Measurements from ENCODE around the gene TPRN. TPM values are rescaled to one million over a fixed set of nuclear protein-coding genes. Genes with fewer than 3 reads are reported as not detected.

The TPRN gene
- total RNA-seq, 6 experiments from 2014 or later = 9.9 to 18.1 (median 13.3) TPM

DNA sequence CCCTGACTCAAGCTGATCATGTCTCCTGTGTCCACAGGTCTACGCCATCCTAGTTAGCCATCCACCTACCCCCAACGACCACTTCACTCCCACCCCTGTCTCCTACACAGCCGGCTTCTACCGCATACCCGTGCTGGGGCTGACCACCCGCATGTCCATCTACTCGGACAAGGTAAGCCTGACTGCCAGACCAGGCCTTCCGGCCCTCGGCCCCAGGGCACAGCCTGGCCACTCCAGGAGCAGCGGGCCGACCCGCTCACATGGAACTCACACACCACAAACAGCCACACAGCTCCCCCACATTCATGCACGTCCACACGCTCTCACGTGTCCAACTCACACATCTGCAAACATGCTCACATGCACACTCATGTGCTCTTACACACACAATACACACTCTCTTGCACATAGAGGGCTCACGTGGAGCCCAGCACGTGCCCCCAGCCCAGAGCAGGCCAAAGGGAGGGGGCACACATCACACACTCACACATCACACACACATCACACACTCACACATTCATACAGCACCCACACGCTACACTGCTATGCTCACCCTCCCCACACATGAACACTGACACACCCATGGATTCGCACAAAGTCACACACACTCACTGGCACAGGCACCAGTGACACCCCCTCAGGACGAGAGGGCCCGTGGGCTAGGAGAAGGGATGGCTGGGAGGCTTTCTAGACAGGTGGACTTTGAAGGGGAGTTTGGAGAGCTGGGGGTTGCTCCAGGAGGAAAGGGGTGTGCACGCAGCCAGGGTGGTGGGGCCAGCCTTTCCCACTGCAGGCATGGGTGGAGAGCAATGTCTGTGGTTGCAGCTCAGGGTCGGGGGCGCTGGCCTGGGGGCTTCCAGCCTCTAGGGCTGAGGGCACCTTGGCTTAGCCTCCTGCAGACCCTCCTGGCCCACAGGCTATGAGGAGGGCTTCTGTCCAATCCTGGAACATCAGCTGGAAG, 58.3 kb downstream of the TPRN start:
- Mint-ChIP-seq H3K36me3 (ENCODE audit: low read depth) (no peaks in the 10 kb centered on the region), H3K27ac (no peak overlapping the region), H3K27me3 (ENCODE audit: insufficient read depth) (peaks cover 31% of the 10 kb centered on the region), H3K4me1 (ENCODE audit: low read depth) (no peaks in the 10 kb centered on the region), H3K4me3 (no peak overlapping the region), H3K9me3 (no peaks in the 10 kb centered on the region)
- TF ChIP-seq, protein P1, sequence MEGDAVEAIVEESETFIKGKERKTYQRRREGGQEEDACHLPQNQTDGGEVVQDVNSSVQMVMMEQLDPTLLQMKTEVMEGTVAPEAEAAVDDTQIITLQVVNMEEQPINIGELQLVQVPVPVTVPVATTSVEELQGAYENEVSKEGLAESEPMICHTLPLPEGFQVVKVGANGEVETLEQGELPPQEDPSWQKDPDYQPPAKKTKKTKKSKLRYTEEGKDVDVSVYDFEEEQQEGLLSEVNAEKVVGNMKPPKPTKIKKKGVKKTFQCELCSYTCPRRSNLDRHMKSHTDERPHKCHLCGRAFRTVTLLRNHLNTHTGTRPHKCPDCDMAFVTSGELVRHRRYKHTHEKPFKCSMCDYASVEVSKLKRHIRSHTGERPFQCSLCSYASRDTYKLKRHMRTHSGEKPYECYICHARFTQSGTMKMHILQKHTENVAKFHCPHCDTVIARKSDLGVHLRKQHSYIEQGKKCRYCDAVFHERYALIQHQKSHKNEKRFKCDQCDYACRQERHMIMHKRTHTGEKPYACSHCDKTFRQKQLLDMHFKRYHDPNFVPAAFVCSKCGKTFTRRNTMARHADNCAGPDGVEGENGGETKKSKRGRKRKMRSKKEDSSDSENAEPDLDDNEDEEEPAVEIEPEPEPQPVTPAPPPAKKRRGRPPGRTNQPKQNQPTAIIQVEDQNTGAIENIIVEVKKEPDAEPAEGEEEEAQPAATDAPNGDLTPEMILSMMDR (IDR thresholded peaks at IDR 0.05) = no peak
- no peak for DNase-seq

Small RNA genes lying within 50 kb of the gene (microRNA-seq; reads per million reads assigned to microRNA genes)
- gene MIR3621 = not detected

Other genes with a start within 250 kb of the TPRN start
- under 1 TPM in 2 of 6 experiments, not detected in 4; 0.14 to 0.31 TPM for gene LCN12, start 248.5 kb downstream of the TPRN start, total RNA-seq (2021; fragmentation: NEBNext Ultra II Directional; extraction: Animal tissue kit (Norgen Biotek cat#: 25700))
- not detected for gene PTGDS, start 223.2 kb downstream of the TPRN start, total RNA-seq (2021; fragmentation: NEBNext Ultra II Directional; extraction: Animal tissue kit (Norgen Biotek cat#: 25700))
- not detected for gene LCNL1, start 217.7 kb downstream of the TPRN start, total RNA-seq (2021; fragmentation: NEBNext Ultra II Directional; extraction: Animal tissue kit (Norgen Biotek cat#: 25700))
- 10 to 100 TPM; 26.0 to 42.6 (median 29.0) TPM for gene PAXX, start 208.3 kb downstream of the TPRN start, total RNA-seq (2021; fragmentation: NEBNext Ultra II Directional; extraction: Animal tissue kit (Norgen Biotek cat#: 25700))
- 10 to 100 TPM in 2 of 6 experiments, 1 to 10 TPM in 4; 2.7 to 14.6 (median 4.0) TPM for gene CLIC3, start 204.2 kb downstream of the TPRN start, total RNA-seq (2021; fragmentation: NEBNext Ultra II Directional; extraction: Animal tissue kit (Norgen Biotek cat#: 25700))
- gene ABCA2, start 172.5 kb downstream of the TPRN start, total RNA-seq (2021; fragmentation: NEBNext Ultra II Directional; extraction: Animal tissue kit (Norgen Biotek cat#: 25700)) = 10 to 100 TPM; 18.3 to 36.3 (median 23.6) TPM
- not detected for gene FUT7, start 168.7 kb downstream of the TPRN start, total RNA-seq (2021; fragmentation: NEBNext Ultra II Directional; extraction: Animal tissue kit (Norgen Biotek cat#: 25700))
- gene NPDC1, start 154.6 kb downstream of the TPRN start, total RNA-seq (2021; fragmentation: NEBNext Ultra II Directional; extraction: Animal tissue kit (Norgen Biotek cat#: 25700)) = 100 to 1,000 TPM; 112 to 197 (median 119) TPM
- gene ENTPD2, start 146.7 kb downstream of the TPRN start, total RNA-seq (2021; fragmentation: NEBNext Ultra II Directional; extraction: Animal tissue kit (Norgen Biotek cat#: 25700)) = under 1 TPM in 3 of 6 experiments, not detected in 3; 0.12 to 0.28 (median 0.16) TPM
- gene SAPCD2, start 130.2 kb downstream of the TPRN start, total RNA-seq (2021; fragmentation: NEBNext Ultra II Directional; extraction: Animal tissue kit (Norgen Biotek cat#: 25700)) = 10 to 100 TPM in 5 of 6 experiments, 1 to 10 TPM in 1; 7.7 to 14.8 (median 11.3) TPM
- gene UAP1L1, start 123.2 kb downstream of the TPRN start, total RNA-seq (2021; fragmentation: NEBNext Ultra II Directional; extraction: Animal tissue kit (Norgen Biotek cat#: 25700)) = 10 to 100 TPM in 5 of 6 experiments, 1 to 10 TPM in 1; 9.4 to 13.1 (median 10.6) TPM
- 10 to 100 TPM; 70.1 to 90.2 (median 77.6) TPM for gene MAN1B1, start 113.8 kb downstream of the TPRN start, total RNA-seq (2021; fragmentation: NEBNext Ultra II Directional; extraction: Animal tissue kit (Norgen Biotek cat#: 25700))
- 10 to 100 TPM; 47.5 to 90.2 (median 51.1) TPM for gene DPP7, start 86.0 kb downstream of the TPRN start, total RNA-seq (2021; fragmentation: NEBNext Ultra II Directional; extraction: Animal tissue kit (Norgen Biotek cat#: 25700))
- 1 to 10 TPM in 1 of 6 experiments, under 1 TPM in 2, not detected in 3; 0.51 to 1.1 (median 0.66) TPM for gene GRIN1, start 61.6 kb downstream of the TPRN start, total RNA-seq (2021; fragmentation: NEBNext Ultra II Directional; extraction: Animal tissue kit (Norgen Biotek cat#: 25700))
- gene LRRC26, start 30.7 kb downstream of the TPRN start, total RNA-seq (2021; fragmentation: NEBNext Ultra II Directional; extraction: Animal tissue kit (Norgen Biotek cat#: 25700)) = not detected
- gene TMEM210, start 28.7 kb downstream of the TPRN start, total RNA-seq (2021; fragmentation: NEBNext Ultra II Directional; extraction: Animal tissue kit (Norgen Biotek cat#: 25700)) = not detected
- 10 to 100 TPM; 34.8 to 41.5 (median 37.4) TPM for gene ANAPC2, start 12.2 kb downstream of the TPRN start, total RNA-seq (2021; fragmentation: NEBNext Ultra II Directional; extraction: Animal tissue kit (Norgen Biotek cat#: 25700))
- 10 to 100 TPM; 76.7 to 82.8 (median 82.1) TPM for gene SSNA1, start 12.1 kb downstream of the TPRN start, total RNA-seq (2021; fragmentation: NEBNext Ultra II Directional; extraction: Animal tissue kit (Norgen Biotek cat#: 25700))
- gene TMEM203, start 4.9 kb upstream of the TPRN start, total RNA-seq (2021; fragmentation: NEBNext Ultra II Directional; extraction: Animal tissue kit (Norgen Biotek cat#: 25700)) = 10 to 100 TPM; 38.7 to 47.4 (median 40.1) TPM
- 10 to 100 TPM; 13.1 to 17.3 (median 16.6) TPM for gene NDOR1, start 5.0 kb upstream of the TPRN start, total RNA-seq (2021; fragmentation: NEBNext Ultra II Directional; extraction: Animal tissue kit (Norgen Biotek cat#: 25700))
- gene RNF208, start 21.5 kb upstream of the TPRN start, total RNA-seq (2021; fragmentation: NEBNext Ultra II Directional; extraction: Animal tissue kit (Norgen Biotek cat#: 25700)) = 1 to 10 TPM; 2.5 to 3.8 (median 3.4) TPM
- gene CYSRT1, start 24.4 kb upstream of the TPRN start, total RNA-seq (2021; fragmentation: NEBNext Ultra II Directional; extraction: Animal tissue kit (Norgen Biotek cat#: 25700)) = under 1 TPM; 0.41 to 0.97 (median 0.68) TPM
- gene RNF224, start 26.8 kb upstream of the TPRN start, total RNA-seq (2021; fragmentation: NEBNext Ultra II Directional; extraction: Animal tissue kit (Norgen Biotek cat#: 25700)) = not detected
- gene SLC34A3, start 30.2 kb upstream of the TPRN start, total RNA-seq (2021; fragmentation: NEBNext Ultra II Directional; extraction: Animal tissue kit (Norgen Biotek cat#: 25700)) = not detected
- gene TUBB4B, start 40.5 kb upstream of the TPRN start, total RNA-seq (2021; fragmentation: NEBNext Ultra II Directional; extraction: Animal tissue kit (Norgen Biotek cat#: 25700)) = 100 to 1,000 TPM; 415 to 760 (median 681) TPM
- gene STPG3, start 50.5 kb upstream of the TPRN start, total RNA-seq (2021; fragmentation: NEBNext Ultra II Directional; extraction: Animal tissue kit (Norgen Biotek cat#: 25700)) = not detected
- gene NELFB, start 54.6 kb upstream of the TPRN start, total RNA-seq (2021; fragmentation: NEBNext Ultra II Directional; extraction: Animal tissue kit (Norgen Biotek cat#: 25700)) = 10 to 100 TPM; 48.5 to 59.9 (median 52.7) TPM
- 10 to 100 TPM; 58.4 to 76.2 (median 62.2) TPM for gene TOR4A, start 77.0 kb upstream of the TPRN start, total RNA-seq (2021; fragmentation: NEBNext Ultra II Directional; extraction: Animal tissue kit (Norgen Biotek cat#: 25700))
- gene NRARP, start 101.5 kb upstream of the TPRN start, total RNA-seq (2021; fragmentation: NEBNext Ultra II Directional; extraction: Animal tissue kit (Norgen Biotek cat#: 25700)) = under 1 TPM in 5 of 6 experiments, not detected in 1; 0.09 to 0.36 (median 0.17) TPM
- 10 to 100 TPM in 1 of 6 experiments, 1 to 10 TPM in 5; 6.4 to 10.6 (median 8.7) TPM for gene EXD3, start 222.4 kb upstream of the TPRN start, total RNA-seq (2021; fragmentation: NEBNext Ultra II Directional; extraction: Animal tissue kit (Norgen Biotek cat#: 25700))
- gene NOXA1, start 222.7 kb upstream of the TPRN start, total RNA-seq (2021; fragmentation: NEBNext Ultra II Directional; extraction: Animal tissue kit (Norgen Biotek cat#: 25700)) = under 1 TPM in 5 of 6 experiments, not detected in 1; 0.09 to 0.36 (median 0.20) TPM
- not detected for gene ENTPD8, start 240.6 kb upstream of the TPRN start, total RNA-seq (2021; fragmentation: NEBNext Ultra II Directional; extraction: Animal tissue kit (Norgen Biotek cat#: 25700))

All from HFFc6 (cell line).